ENCODE data around the gene KRTAP29-1.
"Not testable (repeated sequence)": the region's sequence is repeated elsewhere in the genome, so short reads cannot be mapped to it uniquely, and the experiment has no call there.

Gene KRTAP29-1

DNA sequence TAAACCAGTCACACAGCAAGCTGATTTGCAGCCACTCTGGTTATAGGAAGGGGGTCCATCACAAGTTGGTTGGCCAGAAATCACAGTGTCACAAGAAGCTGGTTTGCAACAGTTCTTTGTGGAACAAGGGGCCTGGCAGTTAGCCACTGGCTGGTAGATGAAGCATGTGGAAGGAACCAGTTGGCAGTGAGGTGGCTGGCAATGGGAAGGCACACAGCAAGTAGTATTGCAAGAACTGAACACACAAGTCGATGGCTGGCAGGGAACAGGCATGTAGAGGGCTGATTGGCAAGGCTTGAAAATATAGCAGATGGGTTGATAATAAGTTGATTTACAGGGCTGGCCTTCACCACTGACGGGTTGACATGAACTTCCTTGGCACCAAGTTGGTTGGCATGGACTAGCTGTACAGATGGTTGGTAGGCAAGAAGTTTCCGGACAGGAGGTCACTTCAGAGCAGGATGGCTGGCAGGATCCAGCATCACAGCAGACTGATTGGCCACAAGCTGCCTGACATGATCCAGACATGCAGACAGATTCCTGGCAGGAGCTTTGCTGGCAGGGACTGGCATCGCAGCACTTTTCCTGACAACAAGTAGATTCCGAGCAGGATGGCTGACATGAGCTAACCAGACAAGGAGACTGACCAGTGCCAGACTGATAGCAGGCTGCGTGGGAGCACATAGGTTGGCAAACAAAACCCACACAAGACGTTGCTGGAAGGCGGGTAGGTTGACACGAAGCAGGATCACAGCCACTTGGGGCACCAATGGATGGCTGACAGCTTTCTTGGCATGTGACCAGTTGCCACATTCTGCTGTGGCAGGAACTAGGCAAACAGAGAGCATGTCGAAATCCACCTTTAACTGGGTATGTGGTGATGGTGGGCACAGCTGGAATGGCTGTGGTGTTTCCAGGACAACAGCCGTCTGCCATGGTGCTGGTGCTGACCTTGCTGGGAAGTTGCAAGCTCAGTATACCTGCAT lies at the start of gene KRTAP29-1:
Gene KRTAP29-1, minus strand, starts transcription at position 936 of the 986 bp plus-strand sequence. Its CDS starts 0 bp downstream, at position 936.
- H3F3A ChIP-seq (ENCODE audit: control insufficient read depth, insufficient read depth), result no peaks in the 10 kb centered on the region
- H3K79me2 ChIP-seq (ENCODE audit: control insufficient read depth, low read length), result no peaks in the 10 kb centered on the region
- no peaks in the 10 kb centered on the region for H3K9me2 ChIP-seq (replicated peaks; ENCODE audit: control insufficient read depth, low read length)
- no peak within 1 kb of the TSS for H3K27ac ChIP-seq (ENCODE audit: low read depth, low read length)
- TF ChIP-seq, protein P1, sequence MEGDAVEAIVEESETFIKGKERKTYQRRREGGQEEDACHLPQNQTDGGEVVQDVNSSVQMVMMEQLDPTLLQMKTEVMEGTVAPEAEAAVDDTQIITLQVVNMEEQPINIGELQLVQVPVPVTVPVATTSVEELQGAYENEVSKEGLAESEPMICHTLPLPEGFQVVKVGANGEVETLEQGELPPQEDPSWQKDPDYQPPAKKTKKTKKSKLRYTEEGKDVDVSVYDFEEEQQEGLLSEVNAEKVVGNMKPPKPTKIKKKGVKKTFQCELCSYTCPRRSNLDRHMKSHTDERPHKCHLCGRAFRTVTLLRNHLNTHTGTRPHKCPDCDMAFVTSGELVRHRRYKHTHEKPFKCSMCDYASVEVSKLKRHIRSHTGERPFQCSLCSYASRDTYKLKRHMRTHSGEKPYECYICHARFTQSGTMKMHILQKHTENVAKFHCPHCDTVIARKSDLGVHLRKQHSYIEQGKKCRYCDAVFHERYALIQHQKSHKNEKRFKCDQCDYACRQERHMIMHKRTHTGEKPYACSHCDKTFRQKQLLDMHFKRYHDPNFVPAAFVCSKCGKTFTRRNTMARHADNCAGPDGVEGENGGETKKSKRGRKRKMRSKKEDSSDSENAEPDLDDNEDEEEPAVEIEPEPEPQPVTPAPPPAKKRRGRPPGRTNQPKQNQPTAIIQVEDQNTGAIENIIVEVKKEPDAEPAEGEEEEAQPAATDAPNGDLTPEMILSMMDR (IDR thresholded peaks at IDR 0.05; ENCODE audit: low read depth, low read length, poor library complexity, severe bottlenecking), result no peak
- TF ChIP-seq EZH2phosphoT487 (IDR thresholded peaks at IDR 0.05; ENCODE audit: borderline replicate concordance, low read length), result no peak
- H4K20me1 ChIP-seq (ENCODE audit: control insufficient read depth, insufficient read depth, low read depth, low read length), result no peaks in the 10 kb centered on the region
- no peaks in the 10 kb centered on the region for H3K36me3 ChIP-seq (ENCODE audit: control insufficient read depth, low read length)
- no peaks in the 10 kb centered on the region for H3K27me3 ChIP-seq (ENCODE audit: control insufficient read depth, low read length)
- H3K4me2 ChIP-seq (ENCODE audit: low read length), result peak within 1 kb of the TSS; percentile 20; the same call in 1 of the 2 replicates
- peaks cover 39% of the 10 kb centered on the region for H3K4me1 ChIP-seq (ENCODE audit: control insufficient read depth, low read length)
- no peak within 1 kb of the TSS for H3K4me3 ChIP-seq (ENCODE audit: low read length)
- no peaks in the 10 kb centered on the region for H3K9me3 ChIP-seq (ENCODE audit: control insufficient read depth, insufficient read depth, low read length)

- Histone ChIP-seq H3K79me2 (ENCODE audit: control insufficient read depth, low read length) (no peaks in the 10 kb centered on the region), H4K20me1 (ENCODE audit: control insufficient read depth, insufficient read depth, low read depth, low read length) (no peaks in the 10 kb centered on the region), H3K4me3 (ENCODE audit: low read length) (no peak overlapping the region), H3K9me2 (replicated peaks; ENCODE audit: control insufficient read depth, low read length) (no peaks in the 10 kb centered on the region), H3K27ac (ENCODE audit: low read depth, low read length) (no peak overlapping the region), H3F3A (ENCODE audit: control insufficient read depth, insufficient read depth) (no peaks in the 10 kb centered on the region), H3K4me2 (ENCODE audit: low read length) (no peak overlapping the region), H3K4me1 (ENCODE audit: control insufficient read depth, low read length) (no peaks in the 10 kb centered on the region), H3K9me3 (ENCODE audit: control insufficient read depth, insufficient read depth, low read length) (no peaks in the 10 kb centered on the region), H3K36me3 (ENCODE audit: control insufficient read depth, low read length) (no peaks in the 10 kb centered on the region), H3K27me3 (ENCODE audit: control insufficient read depth, low read length) (peaks cover 6% of the 10 kb centered on the region)
- TF ChIP-seq, protein P1 (IDR thresholded peaks at IDR 0.05; ENCODE audit: low read depth, low read length, poor library complexity, severe bottlenecking), result no peak
- TF ChIP-seq EZH2phosphoT487 (IDR thresholded peaks at IDR 0.05; ENCODE audit: borderline replicate concordance, low read length), result no peak
These were observed 48.5 kb upstream of the KRTAP29-1 start for GRCh38 chr17:41351177-41351576.

GRCh38 chr17:41350381-41350878 lies 47.8 kb upstream of the KRTAP29-1 start, which contains the start of gene KRT33A:
Gene KRT33A, minus strand, starts transcription at chr17:41350828. Its CDS starts 61 bp downstream, at chr17:41350767.
- H3F3A ChIP-seq (ENCODE audit: control insufficient read depth, insufficient read depth); H3K36me3 ChIP-seq (ENCODE audit: control insufficient read depth, low read length); H4K20me1 ChIP-seq (ENCODE audit: control insufficient read depth, insufficient read depth, low read depth, low read length); H3K9me2 ChIP-seq (replicated peaks; ENCODE audit: control insufficient read depth, low read length); H3K9me3 ChIP-seq (ENCODE audit: control insufficient read depth, insufficient read depth, low read length); H3K27me3 ChIP-seq (ENCODE audit: control insufficient read depth, low read length); H3K4me2 ChIP-seq (ENCODE audit: low read length); H3K4me1 ChIP-seq (ENCODE audit: control insufficient read depth, low read length); H3K79me2 ChIP-seq (ENCODE audit: control insufficient read depth, low read length); H3K27ac ChIP-seq (ENCODE audit: low read depth, low read length); H3K4me3 ChIP-seq (ENCODE audit: low read length): not testable (repeated sequence)

Data from DOHH2 (cell line).